Peyer's patch (tissue), 4 donors: ENCODE data around the gene ABCA13.

Experiments used
- CTCF ChIP-seq, 6 experiments: fragments of 450-650 bp in 4 of 6; fragments of 200-600 bp in 2 of 6; sonication (generic) in 1 of 6; IDR thresholded peaks; one replicate each; pipeline ENCODE4 v1.5.1; 2017 to 2019; ENCODE audit warnings: antibody characterized with exemption in 6 of 6, mild to moderate bottlenecking in 3 of 6, moderate library complexity in 1 of 6
- POLR2A ChIP-seq, 2 donors: fragments of 450-650 bp; IDR thresholded peaks; one replicate each; pipeline ENCODE4 v1.5.1; 2017; ENCODE audit warnings: antibody characterized with exemption in 2 of 2, mild to moderate bottlenecking in 2 of 2, moderate library complexity in 2 of 2

GRCh38 chr7:48355346-48355745, 184.1 kb downstream of the ABCA13 start:
- TF ChIP-seq CTCF (IDR thresholded peaks at IDR 0.05) (no peak), POLR2A (IDR thresholded peaks at IDR 0.05) (no peak)
